GM23338 (cell line): ENCODE data around the gene NFATC2IP. TPM values are rescaled to one million over a fixed set of nuclear protein-coding genes. Genes with fewer than 3 reads are reported as not detected.

Experiments
- ATAC-seq: fragments of 200-7000 bp; cut with Tn5 transposase; 3 replicates; pipeline ENCODE4 v1.9.1; 2020
- DNase-seq: peaks from one replicate; pipeline ENCODE4 v3.0.0-alpha.2; 2015; ENCODE audit warnings: low spot score
- H2AFZ ChIP-seq: fragments of 200-600 bp; sonication (generic); 2 replicates; pipeline ENCODE4 v1.8.0; 2016; ENCODE audit warnings: antibody characterized with exemption, mild to moderate bottlenecking, moderate library complexity
- H3F3A ChIP-seq: fragments of 200-600 bp; sonication (generic); replicated peaks from 2 replicates; pipeline ENCODE4 v1.8.0; 2017; ENCODE audit warnings: antibody characterized with exemption, mixed run types, low read depth
- H3K27ac ChIP-seq: fragments of 200-600 bp; sonication (generic); 2 replicates; pipeline ENCODE4 v1.6.1; 2016; ENCODE audit warnings: low read depth
- H3K27me3 ChIP-seq: fragments of 200-600 bp; sonication (generic); 2 replicates; pipeline ENCODE4 v1.8.0; 2016; ENCODE audit warnings: mild to moderate bottlenecking, mixed run types, moderate library complexity; ENCODE audit not compliant: insufficient read depth
- H3K36me3 ChIP-seq: fragments of 200-600 bp; sonication (generic); 2 replicates; pipeline ENCODE4 v1.8.0; 2016; ENCODE audit warnings: mild to moderate bottlenecking; ENCODE audit not compliant: insufficient read depth
- H3K4me1 ChIP-seq: fragments of 200-600 bp; sonication (generic); 2 replicates; pipeline ENCODE4 v1.8.0; 2016; ENCODE audit warnings: mild to moderate bottlenecking, moderate library complexity; ENCODE audit not compliant: insufficient read depth
- H3K4me2 ChIP-seq: fragments of 200-600 bp; sonication (generic); 2 replicates; pipeline ENCODE4 v1.7.1; 2017; ENCODE audit warnings: mixed run types
- H3K4me3 ChIP-seq: fragments of 200-600 bp; sonication (generic); 2 replicates; pipeline ENCODE4 v1.6.1; 2016; ENCODE audit warnings: mixed run types
- H3K79me2 ChIP-seq: fragments of 200-600 bp; sonication (generic); replicated peaks from 2 replicates; pipeline ENCODE4 v1.8.0; 2017; ENCODE audit warnings: mild to moderate bottlenecking; ENCODE audit not compliant: insufficient read depth
- H3K9me2 ChIP-seq: fragments of 200-600 bp; sonication (generic); 2 replicates; pipeline ENCODE4 v1.8.0; 2017; ENCODE audit not compliant: insufficient read depth
- H4K20me1 ChIP-seq: fragments of 200-600 bp; sonication (generic); replicated peaks from 2 replicates; pipeline ENCODE4 v1.8.0; 2017; ENCODE audit warnings: mild to moderate bottlenecking; ENCODE audit not compliant: insufficient read depth
- H3K27ac Mint-ChIP-seq: 2 replicates; pipeline ENCODE4 v1.8.0; 2020; ENCODE audit warnings: inconsistent platforms, mild to moderate bottlenecking, moderate library complexity, mixed read lengths
- H3K27me3 Mint-ChIP-seq: 3 replicates; pipeline ENCODE4 v1.8.0; 2022; ENCODE audit warnings: low read depth, mild to moderate bottlenecking, moderate library complexity, mixed read lengths, inconsistent platforms; ENCODE audit not compliant: insufficient read depth, poor library complexity
- H3K36me3 Mint-ChIP-seq: 3 replicates; pipeline ENCODE4 v1.8.0; 2021; ENCODE audit warnings: low read depth, mild to moderate bottlenecking, inconsistent platforms, moderate library complexity, mixed read lengths
- H3K4me1 Mint-ChIP-seq: 3 replicates; pipeline ENCODE4 v1.8.0; 2020; ENCODE audit warnings: mild to moderate bottlenecking, inconsistent platforms, mixed read lengths
- H3K4me3 Mint-ChIP-seq: 3 replicates; pipeline ENCODE4 v1.8.0; 2021; ENCODE audit warnings: moderate library complexity, mild to moderate bottlenecking, inconsistent platforms, mixed read lengths
- H3K9me3 Mint-ChIP-seq: 3 replicates; pipeline ENCODE4 v1.8.0; 2020; ENCODE audit warnings: moderate library complexity, mild to moderate bottlenecking, inconsistent platforms, mixed read lengths
- CREB1 ChIP-seq: fragments of 250-450 bp; sonication (Bioruptor Pico); IDR thresholded peaks from 2 replicates; pipeline ENCODE4 v1.5.0; 2020; ENCODE audit warnings: low read depth, mild to moderate bottlenecking, moderate library complexity
- CTCF ChIP-seq, 2 experiments: fragments of 200-600 bp in 1 of 2; sonication (generic) in 1 of 2; conservative IDR thresholded peaks; 2 replicates each; pipeline versions ENCODE4 v1.5.1 to v1.6.1; 2016 to 2017; ENCODE audit warnings: antibody characterized with exemption in 2 of 2, low read depth in 2 of 2, mild to moderate bottlenecking in 2 of 2, moderate library complexity in 1 of 2
- EZH2 ChIP-seq: fragments of 200-600 bp; sonication (generic); IDR thresholded peaks from one replicate; pipeline ENCODE4 v1.8.0; 2017; ENCODE audit warnings: antibody characterized with exemption, mild to moderate bottlenecking, low read depth; ENCODE audit not compliant: unreplicated experiment
- EZH2phosphoT487 ChIP-seq: fragments of 200-600 bp; sonication (generic); IDR thresholded peaks from one replicate; pipeline ENCODE4 v1.8.1; 2018; ENCODE audit warnings: antibody characterized with exemption; ENCODE audit not compliant: unreplicated experiment
- POLR2AphosphoS5 ChIP-seq: IDR thresholded peaks from 2 replicates; pipeline ENCODE4 v1.6.1; 2016; ENCODE audit warnings: antibody characterized with exemption, low read depth
- REST ChIP-seq: IDR thresholded peaks from one replicate; pipeline ENCODE4 v1.6.1; 2018; ENCODE audit warnings: antibody characterized with exemption; ENCODE audit not compliant: unreplicated experiment
- STAT1 ChIP-seq: IDR thresholded peaks from one replicate; pipeline ENCODE4 v1.6.1; 2016; ENCODE audit warnings: antibody characterized with exemption; ENCODE audit not compliant: unreplicated experiment
- ZNF331 ChIP-seq: fragments of 250-450 bp; sonication (Bioruptor Pico); IDR thresholded peaks from 2 replicates; pipeline ENCODE4 v1.5.0; 2020; ENCODE audit warnings: low read depth, mild to moderate bottlenecking, moderate library complexity
- long read RNA-seq: library from polyadenylated mRNA; unstranded; transcript quantifications from one replicate; pipeline ENCODE4 v2.0.0, GENCODE V29; 2020; ENCODE audit not compliant: unreplicated experiment
- polyA plus RNA-seq: library from polyadenylated mRNA; unstranded; fragments of >200 nt; fragmentation: Nextera tagmentation; extraction: Ambion mirVana; gene quantifications from 2 replicates; pipeline ENCODE4 v1.2.1, GENCODE V29; 2016
- total RNA-seq: library from RNA; depleted of rRNA; stranded (reverse); fragments of >200 nt; shearing (Covaris generic); gene quantifications from 2 replicates; pipeline ENCODE4 v1.2.3, GENCODE V29; 2014; rRNA removed
- TF ChIP-seq, protein P1 (sequence below): IDR thresholded peaks from 2 replicates; pipeline ENCODE4 v1.6.1; 2016; ENCODE audit warnings: antibody characterized with exemption

The NFATC2IP gene
- total RNA-seq (64.2 and 65.4 TPM in 2 replicates), polyA plus RNA-seq (22.8 and 23.5 TPM in 2 replicates)
- long read RNA-seq, full-length matches to known transcripts = 4 of 10 reads
- long read RNA-seq, partial matches to known transcripts = 1 of 10 reads
- long read RNA-seq, other reads (novel, unspliced or antisense) = 5 of 10 reads

- peak within 1 kb of the TSS; percentile 35 for H2AFZ ChIP-seq
- no peaks in the 10 kb centered on the region for H3K9me3 Mint-ChIP-seq
- no peaks in the 10 kb centered on the region; the same call in 1 of the 2 replicates for H3F3A ChIP-seq
- H3K4me1 ChIP-seq = peaks cover 4% of the 10 kb centered on the region; the same call in 1 of the 2 replicates
- no peaks in the 10 kb centered on the region; the same call in 1 of the 2 replicates for H4K20me1 ChIP-seq
- H3K36me3 Mint-ChIP-seq = peaks cover 47% of the 10 kb centered on the region
- peak within 1 kb of the TSS; percentile 79 for H3K4me3 ChIP-seq
- no peaks in the 10 kb centered on the region for H3K9me2 ChIP-seq
- peaks cover 12% of the 10 kb centered on the region; the same call in 2 of the 3 replicates for H3K4me1 Mint-ChIP-seq
- peak within 1 kb of the TSS; percentile 56 for H3K27ac ChIP-seq
- H3K36me3 ChIP-seq = peaks cover 36% of the 10 kb centered on the region
- peak within 1 kb of the TSS; percentile 95 for H3K4me2 ChIP-seq
- ATAC-seq (peak; percentile 97), DNase-seq (peak; percentile 100)
- no peaks in the 10 kb centered on the region for H3K27me3 ChIP-seq
- TF ChIP-seq, protein P1, sequence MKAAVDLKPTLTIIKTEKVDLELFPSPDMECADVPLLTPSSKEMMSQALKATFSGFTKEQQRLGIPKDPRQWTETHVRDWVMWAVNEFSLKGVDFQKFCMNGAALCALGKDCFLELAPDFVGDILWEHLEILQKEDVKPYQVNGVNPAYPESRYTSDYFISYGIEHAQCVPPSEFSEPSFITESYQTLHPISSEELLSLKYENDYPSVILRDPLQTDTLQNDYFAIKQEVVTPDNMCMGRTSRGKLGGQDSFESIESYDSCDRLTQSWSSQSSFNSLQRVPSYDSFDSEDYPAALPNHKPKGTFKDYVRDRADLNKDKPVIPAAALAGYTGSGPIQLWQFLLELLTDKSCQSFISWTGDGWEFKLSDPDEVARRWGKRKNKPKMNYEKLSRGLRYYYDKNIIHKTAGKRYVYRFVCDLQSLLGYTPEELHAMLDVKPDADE = peak; percentile 90
- TF ChIP-seq POLR2AphosphoS5 (peak; percentile 80), REST (no peak), CREB1 (CRISPR knock-in tag) (peak; percentile 87)
- H3K27ac Mint-ChIP-seq = peak within 1 kb of the TSS; percentile 93
- H3K79me2 ChIP-seq = peaks cover 31% of the 10 kb centered on the region
- peak within 1 kb of the TSS; percentile 97 for H3K4me3 Mint-ChIP-seq
- H3K27me3 Mint-ChIP-seq = peaks cover 15% of the 10 kb centered on the region
These were observed at the start of gene NFATC2IP for GRCh38 chr16:28950648-28951409. Gene NFATC2IP, plus strand, starts transcription at chr16:28950937. Its CDS starts 75 bp downstream, at chr16:28951012.

- no peak for ATAC-seq
- H3F3A ChIP-seq = no peaks in the 10 kb centered on the region
- no peaks in the 10 kb centered on the region; the same call in 2 of the 3 replicates for H3K36me3 Mint-ChIP-seq
- TF ChIP-seq CTCF (conservative IDR thresholded peaks at IDR 0.05; ENCODE audit: low read depth in 2 of 2) (no peak), CREB1 (CRISPR knock-in tag) (no peak), REST (no peak), EZH2phosphoT487 (no peak), EZH2 (no peak), STAT1 (no peak), ZNF331 (CRISPR knock-in tag) (no peak)
- TF ChIP-seq, protein P1 = no peak
These were observed 48.9 kb upstream of the NFATC2IP start for GRCh38 chr16:28901862-28902261.

More at GRCh38 chr16:28901862-28902261, 48.9 kb upstream of the NFATC2IP start:
- Mint-ChIP-seq H3K27me3 (peaks cover 3% of the 10 kb centered on the region), H3K4me3 (no peak overlapping the region), H3K27ac (no peak overlapping the region), H3K4me1 (no peaks in the 10 kb centered on the region), H3K9me3 (no peaks in the 10 kb centered on the region)
- DNase-seq = no peak
- Histone ChIP-seq H3K4me3 (no peak overlapping the region), H2AFZ (no peak overlapping the region), H3K36me3 (no peaks in the 10 kb centered on the region), H3K4me2 (no peak overlapping the region), H3K79me2 (no peaks in the 10 kb centered on the region), H3K9me2 (no peaks in the 10 kb centered on the region), H3K27me3 (no peaks in the 10 kb centered on the region), H3K4me1 (no peaks in the 10 kb centered on the region), H3K27ac (no peak overlapping the region), H4K20me1 (no peaks in the 10 kb centered on the region)
